H1 (cell line): ENCODE data around the gene PRSS3. TPM values are rescaled to one million over a fixed set of nuclear protein-coding genes. Genes with fewer than 3 reads are reported as not detected.
"Not testable (repeated sequence)": the region's sequence is repeated elsewhere in the genome, so short reads cannot be mapped to it uniquely, and the experiment has no call there.

ENCODE experiments used
- CTCF ChIA-PET: fragments of 300-600 bp; sonication (Branson Sonifier 250); formaldehyde crosslinking; loops from one replicate; lab custom pipeline; 2021; ENCODE audit not compliant: partially characterized antibody; lab: Charles Lee
- POLR2A ChIA-PET: fragments of 300-600 bp; sonication (Branson Sonifier 250); formaldehyde crosslinking; loops from one replicate; lab custom pipeline; 2021; ENCODE audit warnings: inconsistent platforms; ENCODE audit not compliant: partially characterized antibody; lab: Charles Lee
- DNase-seq, 2 experiments: peaks; one replicate each; pipeline versions ENCODE4 v3.0.0 to v3.0.0-alpha.2; 2010 to 2022; ENCODE audit warnings: low spot score in 2 of 2, low read depth in 1 of 2, mixed read lengths in 1 of 2
- FAIRE-seq: peaks from 2 replicates; lab custom pipeline; 2011; peaks lifted over from hg19 to GRCh38; lab: Jason Lieb, UNC
- H2AFZ ChIP-seq: 2 replicates; pipeline ENCODE4 v1.8.1; 2012; ENCODE audit warnings: low read length, inconsistent platforms
- H2AK5ac ChIP-seq: 2 replicates; pipeline ENCODE4 v1.6.1; 2013; ENCODE audit warnings: low read depth, low read length
- H2BK120ac ChIP-seq: replicated peaks from 2 replicates; pipeline ENCODE3; 2013; ENCODE audit warnings: low read depth, low read length, inconsistent platforms
- H2BK12ac ChIP-seq: 2 replicates; pipeline ENCODE4 v1.6.1; 2013; ENCODE audit warnings: low read depth, low read length
- H2BK15ac ChIP-seq: 2 replicates; pipeline ENCODE4 v1.6.1; 2013; ENCODE audit warnings: low read length
- H2BK20ac ChIP-seq: 2 replicates; pipeline ENCODE4 v1.6.1; 2013; ENCODE audit warnings: low read length
- H2BK5ac ChIP-seq: 2 replicates; pipeline ENCODE4 v1.6.1; 2013; ENCODE audit warnings: low read depth, low read length
- H3K14ac ChIP-seq: 2 replicates; pipeline ENCODE4 v1.6.1; 2013; ENCODE audit warnings: inconsistent platforms; ENCODE audit not compliant: insufficient read length
- H3K18ac ChIP-seq: 2 replicates; pipeline ENCODE4 v1.6.1; 2013; ENCODE audit warnings: low read length; ENCODE audit errors: extremely low read depth
- H3K23ac ChIP-seq: 2 replicates; pipeline ENCODE4 v1.6.1; 2013; ENCODE audit warnings: inconsistent platforms; ENCODE audit not compliant: insufficient read length
- H3K23me2 ChIP-seq: 2 replicates; pipeline ENCODE4 v1.6.1; 2013; ENCODE audit warnings: low read depth, low read length
- H3K27ac ChIP-seq: 2 replicates; pipeline ENCODE4 v1.6.1; 2011; ENCODE audit warnings: low read depth, low read length, inconsistent platforms
- H3K27me3 ChIP-seq, 4 experiments: replicated peaks in 1 of 4; 1 replicate in 1 of 4; 2 replicates in 3 of 4; pipeline versions ENCODE4 v1.6.1 to v1.8.1; 2011 to 2013; ENCODE audit warnings: low read length in 3 of 4, mild to moderate bottlenecking in 3 of 4, inconsistent platforms in 2 of 4, mixed read lengths in 2 of 4, moderate library complexity in 1 of 4; ENCODE audit not compliant: control insufficient read depth in 3 of 4, insufficient read depth in 3 of 4; ENCODE audit errors: extremely low read depth in 1 of 4
- H3K36me3 ChIP-seq, 4 experiments: 2 replicates each; pipeline versions ENCODE4 v1.6.1 to v1.8.1; 2011 to 2013; ENCODE audit warnings: mild to moderate bottlenecking in 4 of 4, low read length in 3 of 4, moderate library complexity in 2 of 4, control low read depth in 1 of 4, inconsistent platforms in 1 of 4; ENCODE audit not compliant: insufficient read depth in 4 of 4, control insufficient read depth in 2 of 4
- H3K4ac ChIP-seq: replicated peaks from 2 replicates; pipeline ENCODE3; 2013; ENCODE audit warnings: low read length, low read depth, mixed read lengths, inconsistent platforms; ENCODE audit not compliant: insufficient read length
- H3K4me1 ChIP-seq, 4 experiments: replicated peaks in 1 of 4; 1 replicate in 1 of 4; 2 replicates in 3 of 4; pipeline versions ENCODE4 v1.6.1 to v1.8.1; 2011 to 2013; ENCODE audit warnings: low read length in 3 of 4, inconsistent platforms in 2 of 4, mixed read lengths in 1 of 4; ENCODE audit not compliant: insufficient read depth in 4 of 4, control insufficient read depth in 3 of 4
- H3K4me2 ChIP-seq, 2 experiments: 2 replicates each; pipeline versions ENCODE4 v1.6.1 to v1.8.1; 2011 to 2013; ENCODE audit warnings: low read depth in 2 of 2, low read length in 2 of 2, control low read depth in 1 of 2, inconsistent platforms in 1 of 2, mild to moderate bottlenecking in 1 of 2; ENCODE audit not compliant: insufficient read depth in 1 of 2
- H3K4me3 ChIP-seq, 4 experiments: fragments of 200-600, 300-600 bp in 1 of 4; sonication (generic), shearing (Covaris generic), sonication (Bioruptor Twin) in 1 of 4; 2 replicates each; pipeline versions ENCODE4 v1.5.1 to v1.8.1; 2011 to 2016; ENCODE audit warnings: low read length in 4 of 4, low read depth in 3 of 4, control low read depth in 2 of 4, inconsistent platforms in 2 of 4, mild to moderate bottlenecking in 2 of 4, mixed read lengths in 1 of 4, moderate library complexity in 1 of 4; ENCODE audit not compliant: insufficient read depth in 2 of 4; ENCODE audit errors: extremely low read depth in 1 of 4
- H3K56ac ChIP-seq: replicated peaks from 2 replicates; pipeline ENCODE3; 2013; ENCODE audit warnings: low read depth, mild to moderate bottlenecking, mixed read lengths, low read length, inconsistent platforms; ENCODE audit not compliant: insufficient read length
- H3K79me1 ChIP-seq: 2 replicates; pipeline ENCODE4 v1.6.1; 2013; ENCODE audit warnings: low read depth, low read length, control low read depth
- H3K79me2 ChIP-seq, 2 experiments: 2 replicates each; pipeline versions ENCODE4 v1.6.1 to v1.8.1; 2012 to 2013; ENCODE audit warnings: low read length in 2 of 2, mild to moderate bottlenecking in 2 of 2, inconsistent platforms in 1 of 2; ENCODE audit not compliant: insufficient read depth in 2 of 2, control insufficient read depth in 1 of 2
- H3K9ac ChIP-seq, 4 experiments: replicated peaks in 1 of 4; 1 replicate in 1 of 4; 2 replicates in 3 of 4; pipeline versions ENCODE4 v1.6.1 to v1.8.1; 2011 to 2013; ENCODE audit warnings: low read depth in 3 of 4, low read length in 3 of 4, control low read depth in 2 of 4, mild to moderate bottlenecking in 2 of 4, moderate library complexity in 2 of 4, inconsistent platforms in 1 of 4; ENCODE audit errors: extremely low read depth in 1 of 4
- H3K9me3 ChIP-seq, 2 experiments: 2 replicates each; pipeline versions ENCODE4 v1.6.1 to v1.8.1; 2012 to 2013; ENCODE audit warnings: mild to moderate bottlenecking in 2 of 2, moderate library complexity in 2 of 2, control low read depth in 1 of 2, inconsistent platforms in 1 of 2, low read depth in 1 of 2, low read length in 1 of 2, mixed read lengths in 1 of 2; ENCODE audit not compliant: insufficient read depth in 2 of 2
- H4K20me1 ChIP-seq, 2 experiments: replicated peaks in 1 of 2; 2 replicates each; pipeline versions ENCODE3 to v1.8.1; 2011 to 2013; ENCODE audit warnings: inconsistent platforms in 2 of 2, low read length in 2 of 2, mild to moderate bottlenecking in 1 of 2; ENCODE audit not compliant: insufficient read depth in 2 of 2, control insufficient read depth in 1 of 2
- H4K5ac ChIP-seq: 2 replicates; pipeline ENCODE4 v1.6.1; 2013; ENCODE audit warnings: low read length, low read depth, mixed read lengths, inconsistent platforms; ENCODE audit not compliant: insufficient read length
- H4K8ac ChIP-seq: 2 replicates; pipeline ENCODE4 v1.8.0; 2013; ENCODE audit warnings: mild to moderate bottlenecking, moderate library complexity, low read length, inconsistent platforms; ENCODE audit not compliant: insufficient read depth; ENCODE audit errors: extremely low read depth
- H4K91ac ChIP-seq: replicated peaks from 2 replicates; pipeline ENCODE3; 2013; ENCODE audit warnings: low read length, mixed read lengths, inconsistent platforms; ENCODE audit not compliant: insufficient read length
- WGBS, 2 experiments: shearing (Covaris generic) in 1 of 2; methylation state at CpG; one replicate each; pipeline versions ENCODE4 v1.1.6 to v1.1.7; 2013 to 2015; ENCODE audit warnings: low lambda C conversion rate in 2 of 2, mixed read lengths in 2 of 2, inconsistent platforms in 1 of 2, low coverage in 1 of 2, missing lambda C conversion rate in 1 of 2; ENCODE audit not compliant: insufficient replicate concordance in 2 of 2, insufficient coverage in 1 of 2, insufficient read length in 1 of 2; ENCODE audit errors: extremely low coverage in 1 of 2, missing lambda C conversion rate in 1 of 2; 5-methylcytosine and 5-hydroxymethylcytosine counted together
- polyA plus RNA-seq, 7 experiments: library from polyadenylated mRNA; depleted of rRNA in 3 of 7; stranded (reverse) in 5 of 7; unstranded in 2 of 7; fragments of >200 nt in 5 of 7; fragments of 200-250 nt in 2 of 7; gene quantifications; 1 replicate in 5 of 7; 2 replicates in 1 of 7; 4 replicates in 1 of 7; pipeline versions ENCODE4 v1.2.1 to v1.2.3, GENCODE V29; 2011 to 2013; ENCODE audit warnings: missing spikeins in 2 of 7, mixed read lengths in 2 of 7
- small RNA-seq: library from polyadenylated mRNA; stranded (forward); fragments of <200 nt; extraction: miRNeasy Mini kit (QIAGEN cat#:217004); gene quantifications from one replicate; pipeline ENCODE3, GENCODE V24; 2013; ENCODE audit not compliant: insufficient read depth
- total RNA-seq: library from RNA; stranded (reverse); fragmentation: NEBNext Ultra II Directional; extraction: Animal tissue kit (Norgen Biotek cat#: 25700); gene quantifications from 2 replicates; pipeline ENCODE4 v1.2.1, GENCODE V29; 2021

The PRSS3 gene
- total and polyA plus RNA-seq, 2 of the 8 experiments (the other 6 are each of a cell fraction or from before 2014, with no cell fraction given), result 0.12 TPM; not detected in 1

GRCh38 chr9:33847894-33848205 is 52.5 kb downstream of the PRSS3 start:
- H2BK5ac ChIP-seq, FAIRE-seq, H3K79me1 ChIP-seq, H4K91ac ChIP-seq, H3K36me3 ChIP-seq, H2BK120ac ChIP-seq, H3K9ac ChIP-seq, H2BK20ac ChIP-seq, H4K8ac ChIP-seq, H3K9me3 ChIP-seq, H3K23me2 ChIP-seq, H3K23ac ChIP-seq, H3K14ac ChIP-seq, H3K18ac ChIP-seq, H2BK15ac ChIP-seq, H2AK5ac ChIP-seq, H3K4me1 ChIP-seq, H3K4me2 ChIP-seq, H3K4me3 ChIP-seq, H4K20me1 ChIP-seq, H3K56ac ChIP-seq, H2BK12ac ChIP-seq, H3K27me3 ChIP-seq, H3K27ac ChIP-seq, H2AFZ ChIP-seq, H4K5ac ChIP-seq, H3K4ac ChIP-seq: not testable (repeated sequence)
- ChIA-PET CTCF (interaction anchor here (0.6 to 2.4 kb wide), 3 partner anchors 13 to 84 kb away, joined by 3 to 10 read pairs (median 8); no protein-coding TSS in a partner anchor), POLR2A (interaction anchor here (0.7 to 2.9 kb wide), 3 partner anchors 11 to 32 kb away, joined by 3 to 9 read pairs (median 3); no protein-coding TSS in a partner anchor)
- DNase-seq, result peak in 1 of 2 experiments; percentile 33
- H3K79me2 ChIP-seq, result peaks cover 0 to 91% of the 10 kb centered on the region in 2 experiments; a peak in 3 of 4 replicates
- WGBS, 2 experiments, result 99% methylated on average over 3 of the region's 3 CpGs; no CpG with 5 or more reads in 1 of the 2 experiments

Small RNAs within 50 kb of the gene (small RNA-seq; reads per million reads assigned to genes)
- gene RF00019, result not detected

Other genes starting within 250 kb of the PRSS3 start
- 42.1 and 42.4 TPM in 2 replicates for gene UBE2R2, start 21.6 kb downstream of the PRSS3 start, total RNA-seq
- gene UBE2R2, start 21.6 kb downstream of the PRSS3 start, polyA plus RNA-seq (2011; rRNA removed), result 15.6 and 19.4 TPM in 2 replicates